Hypothalamus (tissue), 51 donors: Measurements from ENCODE around the gene TIMM10.

Experiments used
- DNase-seq, 51 donors: peaks; one replicate each; lab custom pipeline; 2025; lab: John Stamatoyannopoulos, UW

The TIMM10 gene

DNA sequence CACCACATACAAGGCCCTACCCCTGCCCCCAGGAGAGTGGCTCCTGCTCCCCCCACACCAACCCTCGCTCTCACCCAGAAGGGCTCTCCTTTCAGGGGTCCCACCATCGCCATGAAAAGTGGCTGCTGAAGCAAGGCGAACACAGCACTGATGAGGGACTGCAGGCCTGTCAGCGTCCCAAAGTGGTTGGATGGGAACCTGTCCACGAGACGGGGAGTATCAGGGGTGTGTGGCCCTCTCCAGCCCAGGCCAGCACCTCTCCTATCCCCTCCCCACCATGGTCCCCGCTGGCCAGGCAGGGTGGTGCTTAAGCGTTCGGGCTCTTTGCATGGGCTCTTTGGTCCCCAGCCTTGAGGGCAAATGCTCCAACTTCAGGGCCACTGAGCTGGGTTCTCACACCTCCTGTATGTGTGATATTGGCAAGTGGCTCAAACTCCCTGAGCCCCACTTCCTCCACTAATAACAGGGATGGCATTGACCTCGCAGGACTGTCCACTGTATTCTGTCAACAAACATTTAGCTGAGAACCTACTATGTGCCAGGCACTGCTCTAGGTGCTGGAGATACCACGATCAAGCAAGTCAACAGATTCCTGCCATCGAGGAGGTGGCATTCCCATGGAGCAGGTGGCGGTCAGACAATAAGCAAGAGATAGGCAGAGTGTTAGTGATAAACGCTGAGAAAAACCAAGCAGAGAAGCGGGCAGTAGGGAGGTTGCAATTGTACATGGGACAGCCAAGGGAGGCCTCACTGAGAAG, 43.4 kb downstream of the TIMM10 start:
- no peak for DNase-seq

DNA sequence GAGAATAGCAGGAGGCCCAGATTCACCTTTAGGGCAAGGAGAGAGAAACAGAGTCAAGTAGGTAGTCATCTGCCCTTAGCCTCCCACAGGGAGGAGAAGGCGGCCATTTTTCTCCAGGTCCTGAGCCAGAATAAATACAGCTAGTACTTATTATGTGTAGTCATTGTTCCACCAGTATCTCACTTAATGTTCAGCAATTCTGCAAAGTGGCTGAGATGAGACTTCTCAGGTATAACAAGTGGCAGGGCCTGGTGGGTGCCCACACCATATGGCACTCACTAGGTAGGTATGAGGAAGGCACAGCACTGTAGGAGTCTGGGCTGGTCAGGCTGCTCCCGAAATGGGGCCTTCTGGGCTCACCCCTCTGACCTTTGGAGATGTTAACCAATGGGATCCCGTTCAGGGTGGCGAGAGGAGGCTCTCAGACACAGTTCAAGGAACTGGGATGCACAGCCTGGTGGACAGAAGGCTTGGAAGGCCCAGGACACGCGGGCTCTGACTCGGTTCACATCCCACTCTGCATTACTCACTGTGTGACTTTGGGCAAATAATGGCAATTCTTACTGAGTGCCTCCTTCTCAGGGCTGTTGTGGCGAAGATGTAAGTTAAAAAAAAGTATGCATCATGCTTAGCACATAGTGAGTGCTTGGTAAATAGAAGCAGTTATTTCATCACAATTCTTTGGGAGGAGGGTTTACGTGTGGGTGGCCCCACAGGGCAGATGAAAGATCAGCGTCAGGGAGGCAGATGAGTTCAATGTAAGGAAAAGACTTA, 45.1 kb downstream of the TIMM10 start:
- DNase-seq, result peak in 1 of 51 donors; percentile 28

DNA sequence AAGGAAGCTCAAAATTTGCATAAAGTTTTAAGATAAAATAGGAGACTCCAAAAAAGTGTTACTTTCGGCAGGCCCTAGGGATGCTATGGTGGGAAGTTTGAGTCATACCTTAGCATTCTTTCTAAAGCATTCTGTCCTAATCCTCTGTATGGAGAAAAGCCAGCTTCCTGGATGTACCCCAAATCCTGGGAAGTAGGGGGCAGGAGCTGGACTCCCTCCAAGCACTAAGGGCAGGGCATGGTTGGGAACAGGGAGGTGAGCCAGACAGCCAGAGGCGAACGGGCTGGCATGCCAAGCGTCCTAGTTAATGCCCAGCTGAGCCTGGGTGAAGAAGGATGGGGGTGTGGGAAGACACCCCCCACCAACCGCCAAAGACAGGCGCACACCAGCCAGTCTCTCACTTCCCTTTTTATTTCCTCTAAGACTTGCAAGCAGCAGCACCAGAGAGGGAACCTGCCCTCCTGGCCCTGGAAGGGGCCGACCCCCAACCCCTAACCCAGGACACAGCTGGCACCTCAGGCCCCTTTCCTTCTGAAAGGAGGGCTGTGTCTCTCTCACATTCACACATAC, 46.3 kb downstream of the TIMM10 start:
- DNase-seq, result peak in 6 of 51 donors; percentile 7 to 22 (median 18)

GRCh38 chr11:57483562-57483918, 47.0 kb downstream of the TIMM10 start:
- no peak for DNase-seq

DNA sequence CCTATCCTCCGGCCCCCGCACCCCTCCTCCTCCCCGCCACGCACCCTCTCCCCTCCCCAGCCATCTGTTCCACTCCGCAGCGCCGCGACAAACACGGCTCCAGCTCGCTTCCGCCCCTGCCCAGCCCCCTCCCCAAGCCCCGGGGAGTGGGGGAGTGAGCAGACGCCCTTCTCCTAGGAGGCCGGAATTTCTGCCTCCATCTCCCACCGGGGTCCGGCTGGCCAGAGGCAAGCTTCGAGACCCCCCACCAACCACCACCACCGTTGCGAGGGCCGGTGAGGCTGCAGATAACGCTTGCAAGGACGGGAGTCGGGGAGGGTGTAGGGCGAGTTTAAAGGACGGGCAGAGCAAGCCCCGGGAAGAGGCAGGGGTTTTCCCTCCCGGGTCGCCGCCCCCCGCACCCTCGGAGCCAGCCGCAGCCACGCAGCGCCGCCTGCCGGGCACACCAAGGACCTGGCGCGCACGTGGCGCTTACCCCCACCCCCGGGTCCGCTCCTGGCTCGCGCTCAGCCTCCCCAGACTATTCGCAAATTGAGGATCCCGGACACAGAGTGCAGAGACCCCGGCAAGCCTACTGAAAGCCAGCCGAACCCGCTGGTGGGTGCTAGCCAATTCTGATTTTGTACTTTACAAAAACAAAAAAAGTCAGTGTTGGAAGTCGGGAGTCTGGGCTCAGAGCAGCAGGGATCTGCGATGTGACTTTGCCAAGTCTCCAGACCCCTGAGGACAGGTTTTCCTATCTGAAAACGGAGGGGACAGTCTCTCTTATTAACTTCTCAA, 47.6 kb downstream of the TIMM10 start:
- peak in 11 of 51 donors; percentile 7 to 55 (median 15) for DNase-seq

DNA sequence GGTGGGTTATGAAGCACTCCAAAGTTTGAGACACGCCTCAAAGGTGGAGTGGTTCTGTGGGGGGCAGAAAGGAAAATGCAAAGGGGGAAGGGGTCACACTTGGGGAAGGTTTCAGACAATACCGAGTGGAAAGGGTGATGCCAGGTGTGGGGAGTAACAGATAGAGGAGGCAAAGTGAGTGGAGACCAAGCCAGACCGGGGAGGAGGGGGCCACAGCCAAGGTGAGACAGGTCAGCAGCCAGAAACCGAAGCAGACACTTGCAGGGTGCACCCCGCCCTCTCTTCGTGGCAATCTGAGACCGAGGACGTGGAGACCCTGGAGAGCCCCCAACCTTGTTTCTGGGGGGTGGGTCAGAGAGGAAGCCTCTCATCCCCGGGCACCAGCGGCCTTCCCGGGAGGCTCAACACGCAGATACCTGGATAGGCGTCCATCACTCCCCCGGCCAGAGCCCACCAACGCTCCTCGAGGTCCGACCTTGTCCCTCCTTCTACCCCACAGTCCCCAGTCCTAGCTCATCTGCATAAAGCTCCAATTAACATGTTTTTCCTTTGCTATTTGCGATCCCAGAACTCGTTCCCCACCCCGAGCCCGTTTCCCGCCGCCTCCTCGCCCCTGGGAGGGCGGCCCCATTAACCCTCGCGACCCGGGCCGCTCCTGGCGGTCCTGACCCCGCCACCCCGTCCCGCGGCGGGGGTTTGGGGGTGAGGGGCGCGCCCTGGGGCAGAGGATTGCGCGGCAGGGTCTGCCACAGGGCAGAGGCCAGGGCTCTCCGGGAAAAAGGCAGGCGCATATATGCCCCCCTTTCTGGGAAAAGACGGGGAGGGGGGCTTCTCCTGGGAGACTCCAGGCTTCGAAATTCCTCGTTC, 48.4 kb downstream of the TIMM10 start:
- no peak for DNase-seq

DNA sequence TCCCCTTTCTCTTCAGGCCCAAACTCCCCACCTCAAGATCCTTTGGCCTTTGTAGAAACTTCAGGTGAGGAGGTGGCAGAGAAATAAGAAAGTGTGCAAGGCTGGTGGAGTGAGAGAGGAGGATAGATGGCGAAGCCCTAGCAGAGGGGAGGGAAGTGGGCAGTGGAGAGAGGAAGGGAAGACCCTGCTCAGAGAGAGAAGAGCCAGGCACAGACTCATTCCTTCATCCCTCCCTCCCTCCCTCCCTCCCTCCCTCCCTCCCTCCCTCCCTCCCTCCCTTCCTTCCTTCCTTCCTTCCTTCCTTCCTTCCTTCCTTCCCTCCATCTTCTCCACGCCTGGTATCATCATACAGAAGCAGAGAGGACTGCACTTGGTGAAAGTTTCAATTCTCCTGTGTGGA, 49.2 kb downstream of the TIMM10 start:
- no peak for DNase-seq

DNA sequence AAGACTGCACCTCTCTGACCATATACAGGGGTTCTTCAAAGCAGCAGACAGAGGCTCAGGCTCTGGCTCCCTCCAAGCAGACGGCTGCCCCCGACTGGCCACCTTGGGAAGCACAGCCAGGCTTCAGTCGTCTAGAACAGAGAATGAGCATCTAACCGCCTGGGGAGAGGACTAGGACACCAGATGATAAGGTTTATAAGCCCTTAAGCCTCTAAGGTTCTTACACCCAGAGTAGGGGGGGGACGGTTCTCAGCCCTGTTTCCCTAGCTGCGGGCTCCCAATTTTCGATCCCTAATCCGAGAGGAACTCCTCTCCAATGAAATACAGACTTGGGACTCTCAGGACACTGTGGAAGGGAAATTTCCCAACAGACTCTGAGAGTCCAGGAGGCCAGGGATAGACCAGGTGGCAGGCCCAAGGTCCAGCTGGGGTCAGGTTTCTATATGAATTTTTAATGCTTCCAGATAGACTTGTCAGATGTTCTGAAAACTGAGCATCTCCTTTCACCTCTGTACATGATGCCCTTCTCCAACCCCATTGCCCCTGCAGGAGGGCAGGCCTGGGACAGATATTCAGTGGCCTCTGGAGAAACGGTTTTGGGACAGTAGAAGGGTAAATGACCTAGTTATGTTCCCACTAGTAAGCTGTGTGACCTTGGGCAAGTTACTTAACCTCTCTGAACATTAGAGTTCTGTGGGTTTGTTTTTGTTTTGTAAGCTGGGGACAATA, 50.0 kb downstream of the TIMM10 start:
- peak in 15 of 51 donors; percentile 4 to 45 (median 18) for DNase-seq

GRCh38 chr11:57479911-57480310, 50.6 kb downstream of the TIMM10 start:
- DNase-seq, result no peak

DNA sequence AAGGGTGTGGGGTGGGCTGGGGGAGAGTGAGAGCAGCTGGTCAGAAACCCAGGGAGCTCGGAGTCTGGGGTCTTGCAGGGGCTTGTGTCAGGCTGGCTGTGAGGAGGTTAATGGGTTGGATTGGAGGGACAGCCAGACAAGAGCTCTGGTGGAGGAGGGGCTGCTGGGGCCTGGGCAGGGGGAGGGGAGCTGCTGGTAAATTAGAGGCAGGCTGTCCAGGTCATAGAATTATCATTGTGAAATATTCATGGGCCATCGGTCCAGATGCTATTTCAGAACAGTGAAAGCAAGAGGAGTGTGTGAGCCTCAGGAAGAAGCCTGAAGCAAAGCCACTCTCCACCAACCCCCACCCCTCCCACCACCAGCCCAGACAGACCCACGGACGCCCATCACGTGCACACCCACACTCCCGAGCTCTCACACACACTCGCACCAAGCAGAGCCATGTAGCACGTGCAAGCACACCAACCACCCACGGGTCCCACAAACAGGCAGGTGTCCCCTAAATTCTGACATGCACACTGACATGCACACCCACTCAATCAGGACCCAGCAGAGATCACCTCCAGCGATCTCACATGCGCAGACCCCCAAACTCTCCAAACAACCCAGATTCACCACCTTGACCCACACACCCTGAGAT, 51.4 kb downstream of the TIMM10 start:
- no peak for DNase-seq
